ENCODE measurements around the gene DYNC2I2. TPM values are rescaled to one million over a fixed set of nuclear protein-coding genes. Genes with fewer than 3 reads are reported as not detected.

DYNC2I2 gene
- total RNA-seq, 1 experiment from 2014 or later: 53.2 TPM

DNA sequence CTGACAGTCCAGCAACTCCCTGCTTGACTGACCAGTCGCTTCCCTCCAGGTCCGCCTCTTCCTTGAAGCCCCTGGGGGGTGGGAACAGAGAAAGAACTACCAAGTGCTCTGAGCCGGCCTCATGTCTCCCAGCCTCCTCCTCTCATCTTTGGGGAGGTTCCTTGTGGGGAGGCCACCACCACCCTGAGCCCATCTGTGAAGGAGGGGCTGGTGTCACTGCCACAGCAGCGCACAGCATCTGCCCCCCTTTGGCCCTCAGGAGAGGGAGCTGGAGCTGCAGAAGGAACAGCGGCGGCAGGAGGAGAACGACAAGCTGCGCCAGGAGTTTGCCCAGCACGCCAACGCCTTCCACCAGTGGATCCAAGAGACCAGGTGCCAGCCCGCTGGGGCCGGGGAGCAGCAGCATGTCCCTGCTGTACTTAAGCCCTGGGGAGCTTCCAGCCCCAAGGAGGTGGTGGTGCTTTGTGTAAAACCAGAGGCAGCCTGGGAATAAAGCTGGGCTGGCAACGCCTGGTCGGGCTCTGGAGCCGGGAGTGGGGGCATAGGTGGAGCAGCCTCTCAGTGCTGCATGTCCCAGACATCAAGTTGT lies 29.4 kb downstream of the DYNC2I2 start:
- CTCF ChIA-PET: no interaction called here
- H3K4me1 Mint-ChIP-seq (ENCODE audit: low read depth, unreplicated experiment): no peaks in the 10 kb centered on the region
- H3K36me3 Mint-ChIP-seq (ENCODE audit: insufficient read depth, unreplicated experiment): peaks cover 62% of the 10 kb centered on the region
- H3K27ac Mint-ChIP-seq (ENCODE audit: unreplicated experiment): no peak overlapping the region
- H3K9me3 Mint-ChIP-seq (ENCODE audit: low read depth, unreplicated experiment): no peaks in the 10 kb centered on the region
- intact Hi-C loops (cut with micrococcal nuclease; ENCODE audit: unreplicated experiment): no loop called here
- DNase-seq: no peak
- TF ChIP-seq, protein P1, sequence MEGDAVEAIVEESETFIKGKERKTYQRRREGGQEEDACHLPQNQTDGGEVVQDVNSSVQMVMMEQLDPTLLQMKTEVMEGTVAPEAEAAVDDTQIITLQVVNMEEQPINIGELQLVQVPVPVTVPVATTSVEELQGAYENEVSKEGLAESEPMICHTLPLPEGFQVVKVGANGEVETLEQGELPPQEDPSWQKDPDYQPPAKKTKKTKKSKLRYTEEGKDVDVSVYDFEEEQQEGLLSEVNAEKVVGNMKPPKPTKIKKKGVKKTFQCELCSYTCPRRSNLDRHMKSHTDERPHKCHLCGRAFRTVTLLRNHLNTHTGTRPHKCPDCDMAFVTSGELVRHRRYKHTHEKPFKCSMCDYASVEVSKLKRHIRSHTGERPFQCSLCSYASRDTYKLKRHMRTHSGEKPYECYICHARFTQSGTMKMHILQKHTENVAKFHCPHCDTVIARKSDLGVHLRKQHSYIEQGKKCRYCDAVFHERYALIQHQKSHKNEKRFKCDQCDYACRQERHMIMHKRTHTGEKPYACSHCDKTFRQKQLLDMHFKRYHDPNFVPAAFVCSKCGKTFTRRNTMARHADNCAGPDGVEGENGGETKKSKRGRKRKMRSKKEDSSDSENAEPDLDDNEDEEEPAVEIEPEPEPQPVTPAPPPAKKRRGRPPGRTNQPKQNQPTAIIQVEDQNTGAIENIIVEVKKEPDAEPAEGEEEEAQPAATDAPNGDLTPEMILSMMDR (IDR thresholded peaks at IDR 0.05; ENCODE audit: unreplicated experiment): no peak
- H3K4me3 Mint-ChIP-seq (ENCODE audit: low read depth, unreplicated experiment): no peak overlapping the region
- BruUV-seq (replicated peaks): no TSS peak
- H3K27me3 Mint-ChIP-seq (ENCODE audit: unreplicated experiment): no peaks in the 10 kb centered on the region

DNA sequence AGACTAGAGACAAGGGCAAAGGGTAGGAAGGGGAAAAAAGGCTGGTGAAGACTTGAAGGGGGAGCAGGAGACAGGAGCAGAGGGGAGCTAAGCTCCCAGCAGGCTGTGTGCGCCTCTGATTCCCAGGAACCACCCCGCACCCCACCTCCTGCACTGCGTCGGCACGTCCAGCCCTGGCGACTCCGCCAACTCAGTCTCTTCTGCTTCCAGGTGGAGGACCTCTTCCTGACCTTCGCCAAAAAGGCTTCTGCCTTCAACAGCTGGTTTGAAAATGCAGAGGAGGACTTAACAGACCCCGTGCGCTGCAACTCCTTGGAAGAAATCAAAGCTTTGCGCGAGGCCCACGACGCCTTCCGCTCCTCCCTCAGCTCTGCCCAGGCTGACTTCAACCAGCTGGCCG lies 30.5 kb downstream of the DYNC2I2 start:
- TF ChIP-seq, protein P1 (IDR thresholded peaks at IDR 0.05; ENCODE audit: unreplicated experiment): no peak
- no peak for DNase-seq
- Mint-ChIP-seq H3K36me3 (ENCODE audit: insufficient read depth, unreplicated experiment) (peaks cover 55% of the 10 kb centered on the region), H3K4me3 (ENCODE audit: low read depth, unreplicated experiment) (no peak overlapping the region), H3K4me1 (ENCODE audit: low read depth, unreplicated experiment) (no peaks in the 10 kb centered on the region), H3K27ac (ENCODE audit: unreplicated experiment) (no peak overlapping the region), H3K9me3 (ENCODE audit: low read depth, unreplicated experiment) (no peaks in the 10 kb centered on the region), H3K27me3 (ENCODE audit: unreplicated experiment) (no peaks in the 10 kb centered on the region)
- intact Hi-C loops (cut with micrococcal nuclease; ENCODE audit: unreplicated experiment): no loop called here
- no TSS peak for BruUV-seq (replicated peaks)
- CTCF ChIA-PET: no interaction called here

DNA sequence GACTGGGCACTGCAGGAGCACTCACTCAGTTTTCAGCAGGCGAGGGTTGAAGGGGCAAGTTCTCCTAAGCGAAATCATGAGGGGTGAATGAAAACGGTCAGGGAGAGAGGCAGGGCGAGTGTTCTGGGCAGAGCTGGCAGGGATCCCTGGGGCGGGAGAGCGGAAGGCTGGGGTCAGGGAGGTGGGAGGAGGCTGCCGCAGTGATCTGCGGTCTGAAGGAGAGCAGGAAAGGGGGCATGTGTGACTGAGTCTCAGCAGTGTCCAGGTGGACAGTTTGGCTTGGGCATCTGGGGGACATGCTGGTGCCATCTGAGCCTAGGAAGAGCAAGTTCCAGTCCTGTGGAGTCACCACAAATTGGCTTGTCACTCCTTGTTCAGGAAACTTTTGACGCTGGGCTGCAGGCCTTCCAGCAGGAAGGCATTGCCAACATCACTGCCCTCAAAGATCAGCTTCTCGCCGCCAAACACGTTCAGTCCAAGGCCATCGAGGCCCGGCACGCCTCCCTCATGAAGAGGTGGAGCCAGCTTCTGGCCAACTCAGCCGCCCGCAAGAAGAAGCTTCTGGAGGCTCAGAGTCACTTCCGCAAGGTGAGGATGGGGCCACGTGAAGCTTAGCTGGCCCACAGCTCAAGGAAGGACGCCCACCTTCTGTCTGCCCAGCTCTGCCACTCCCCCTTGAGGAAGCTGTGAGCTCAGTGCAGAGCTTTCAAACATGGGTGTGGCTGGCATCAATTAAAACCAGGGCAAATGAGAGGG lies 31.1 kb downstream of the DYNC2I2 start:
- no peaks in the 10 kb centered on the region for H3K27me3 Mint-ChIP-seq (ENCODE audit: unreplicated experiment)
- no peaks in the 10 kb centered on the region for H3K4me1 Mint-ChIP-seq (ENCODE audit: low read depth, unreplicated experiment)
- peaks cover 53% of the 10 kb centered on the region for H3K36me3 Mint-ChIP-seq (ENCODE audit: insufficient read depth, unreplicated experiment)
- DNase-seq: no peak
- H3K27ac Mint-ChIP-seq (ENCODE audit: unreplicated experiment): no peak overlapping the region
- CTCF ChIA-PET: interaction anchor here (0.6 to 1.1 kb wide), 2 partner anchors 10 to 265 kb away, joined by 3 to 8 read pairs; no protein-coding TSS in a partner anchor
- no peak overlapping the region for H3K4me3 Mint-ChIP-seq (ENCODE audit: low read depth, unreplicated experiment)
- H3K9me3 Mint-ChIP-seq (ENCODE audit: low read depth, unreplicated experiment): no peaks in the 10 kb centered on the region
- TSS peak; percentile 44 for BruUV-seq (replicated peaks)
- intact Hi-C loops (cut with micrococcal nuclease; ENCODE audit: unreplicated experiment): no loop called here
- TF ChIP-seq, protein P1 (IDR thresholded peaks at IDR 0.05; ENCODE audit: unreplicated experiment): no peak

DNA sequence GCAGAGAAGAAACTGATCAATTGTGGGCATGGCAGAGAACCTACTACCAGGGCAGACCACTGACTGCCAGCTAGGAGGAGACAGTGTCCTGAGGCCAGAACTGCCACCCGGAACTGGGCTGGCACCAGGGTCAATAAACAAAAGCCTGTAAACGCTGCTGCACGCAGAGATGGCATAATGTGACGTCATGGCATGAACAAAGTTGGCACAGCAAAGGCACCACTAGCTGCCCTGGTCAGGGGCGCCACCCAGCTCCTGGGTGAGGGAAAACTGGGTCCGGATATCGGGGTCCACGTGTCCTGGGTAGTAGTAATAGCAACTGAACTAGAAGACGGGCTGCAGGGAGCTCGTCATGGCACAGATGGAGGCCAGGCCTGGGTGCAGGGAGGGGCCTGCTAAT lies 32.1 kb downstream of the DYNC2I2 start:
- no peak for DNase-seq
- no peaks in the 10 kb centered on the region for H3K9me3 Mint-ChIP-seq (ENCODE audit: low read depth, unreplicated experiment)
- H3K4me1 Mint-ChIP-seq (ENCODE audit: low read depth, unreplicated experiment): no peaks in the 10 kb centered on the region
- H3K27me3 Mint-ChIP-seq (ENCODE audit: unreplicated experiment): no peaks in the 10 kb centered on the region
- intact Hi-C loops (cut with micrococcal nuclease; ENCODE audit: unreplicated experiment): no loop called here
- TF ChIP-seq, protein P1 (IDR thresholded peaks at IDR 0.05; ENCODE audit: unreplicated experiment): no peak
- CTCF ChIA-PET: interaction anchor here (1.1 kb wide), 1 partner anchor 11 kb away, joined by 3 read pairs; no protein-coding TSS in a partner anchor
- H3K4me3 Mint-ChIP-seq (ENCODE audit: low read depth, unreplicated experiment): no peak overlapping the region
- no peak overlapping the region for H3K27ac Mint-ChIP-seq (ENCODE audit: unreplicated experiment)
- peaks cover 53% of the 10 kb centered on the region for H3K36me3 Mint-ChIP-seq (ENCODE audit: insufficient read depth, unreplicated experiment)
- BruUV-seq (replicated peaks): no TSS peak
